AG04450 (cell line): ENCODE data around the gene ATAD3A. TPM values are rescaled to one million over a fixed set of nuclear protein-coding genes. Genes with fewer than 3 reads are reported as not detected.
"Not testable (repeated sequence)": the region's sequence is repeated elsewhere in the genome, so short reads cannot be mapped to it uniquely, and the experiment has no call there.

Experiments
- CTCF ChIA-PET: fragments of 300-600, 350-600 bp; formaldehyde crosslinking; extraction: SDS; loops from one replicate; lab custom pipeline; 2022; ENCODE audit warnings: antibody characterized with exemption, inconsistent platforms; lab: Charles Lee
- POLR2A ChIA-PET: fragments of 350-600 bp; formaldehyde crosslinking; extraction: SDS; loops from one replicate; lab custom pipeline; 2021; ENCODE audit warnings: antibody characterized with exemption, inconsistent platforms; lab: Yijun Ruan, JAX
- DNase-seq: peaks from one replicate; pipeline ENCODE4 v3.0.0-alpha.2; 2011; ENCODE audit warnings: low read depth, low spot score
- H3K27ac ChIP-seq: one replicate; pipeline ENCODE4 v1.5.1; 2012; ENCODE audit warnings: low read depth, low read length, control low read depth
- H3K27me3 ChIP-seq: one replicate; pipeline ENCODE4 v1.6.0; 2012; ENCODE audit warnings: low read length; ENCODE audit not compliant: control insufficient read depth, insufficient read depth
- H3K4me3 ChIP-seq: 2 replicates; pipeline ENCODE4 v1.5.1; 2011; ENCODE audit warnings: mild to moderate bottlenecking, low read depth, low read length, control low read depth
- H3K9me3 ChIP-seq: 2 replicates; pipeline ENCODE4 v1.5.1; 2012; ENCODE audit warnings: low read length; ENCODE audit not compliant: control insufficient read depth, insufficient read depth
- polyA minus RNA-seq: library from RNA; depleted of rRNA, polyadenylated mRNA; stranded (reverse); fragments of >200 nt; gene quantifications from 2 replicates; pipeline ENCODE4 v1.2.3, GENCODE V29; 2011; rRNA and poly(A)+ RNA removed
- polyA plus RNA-seq: library from polyadenylated mRNA; depleted of rRNA; stranded (reverse); fragments of >200 nt; gene quantifications from 2 replicates; pipeline ENCODE4 v1.2.3, GENCODE V29; 2011; rRNA removed
- TF ChIP-seq, protein P1 (sequence below): IDR thresholded peaks from 2 replicates; pipeline ENCODE4 v1.5.1; 2011; ENCODE audit warnings: low read depth, low read length, control low read depth, inconsistent platforms

Gene ATAD3A
- polyA plus RNA-seq = 8.5 and 11.0 TPM in 2 replicates
- 6.8 and 8.2 TPM in 2 replicates for polyA minus RNA-seq

GRCh38 chr1:1511533-1512285, at the start of gene ATAD3A:
ATAD3A (plus strand) TSS chr1:1512162; CDS start chr1:1512269, 107 bp downstream.
- peak; percentile 95 for DNase-seq
- TF ChIP-seq, protein P1, sequence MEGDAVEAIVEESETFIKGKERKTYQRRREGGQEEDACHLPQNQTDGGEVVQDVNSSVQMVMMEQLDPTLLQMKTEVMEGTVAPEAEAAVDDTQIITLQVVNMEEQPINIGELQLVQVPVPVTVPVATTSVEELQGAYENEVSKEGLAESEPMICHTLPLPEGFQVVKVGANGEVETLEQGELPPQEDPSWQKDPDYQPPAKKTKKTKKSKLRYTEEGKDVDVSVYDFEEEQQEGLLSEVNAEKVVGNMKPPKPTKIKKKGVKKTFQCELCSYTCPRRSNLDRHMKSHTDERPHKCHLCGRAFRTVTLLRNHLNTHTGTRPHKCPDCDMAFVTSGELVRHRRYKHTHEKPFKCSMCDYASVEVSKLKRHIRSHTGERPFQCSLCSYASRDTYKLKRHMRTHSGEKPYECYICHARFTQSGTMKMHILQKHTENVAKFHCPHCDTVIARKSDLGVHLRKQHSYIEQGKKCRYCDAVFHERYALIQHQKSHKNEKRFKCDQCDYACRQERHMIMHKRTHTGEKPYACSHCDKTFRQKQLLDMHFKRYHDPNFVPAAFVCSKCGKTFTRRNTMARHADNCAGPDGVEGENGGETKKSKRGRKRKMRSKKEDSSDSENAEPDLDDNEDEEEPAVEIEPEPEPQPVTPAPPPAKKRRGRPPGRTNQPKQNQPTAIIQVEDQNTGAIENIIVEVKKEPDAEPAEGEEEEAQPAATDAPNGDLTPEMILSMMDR = no peak
- Histone ChIP-seq H3K27ac (peak within 1 kb of the TSS; percentile 97), H3K4me3 (peak within 1 kb of the TSS; percentile 90), H3K27me3 (no peaks in the 10 kb centered on the region), H3K9me3 (peaks cover 3% of the 10 kb centered on the region; the same call in 1 of the 2 replicates)
- ChIA-PET POLR2A (interaction anchor here (0.7 to 1.0 kb wide), 5 partner anchors 12 to 136 kb away, joined by 3 read pairs; partner anchors contain the start of genes AURKAIP1 and CCNL2), CTCF (no interaction called here)

GRCh38 chr1:1462318-1462966, 49.5 kb upstream of the ATAD3A start:
- H3K9me3 ChIP-seq = no peaks in the 10 kb centered on the region
- no peak overlapping the region for H3K4me3 ChIP-seq
- H3K27me3 ChIP-seq = no peaks in the 10 kb centered on the region
- TF ChIP-seq, protein P1 = no peak
- POLR2A ChIA-PET = no interaction called here
- DNase-seq = no peak
- CTCF ChIA-PET = no interaction called here
- H3K27ac ChIP-seq = no peak overlapping the region

DNA sequence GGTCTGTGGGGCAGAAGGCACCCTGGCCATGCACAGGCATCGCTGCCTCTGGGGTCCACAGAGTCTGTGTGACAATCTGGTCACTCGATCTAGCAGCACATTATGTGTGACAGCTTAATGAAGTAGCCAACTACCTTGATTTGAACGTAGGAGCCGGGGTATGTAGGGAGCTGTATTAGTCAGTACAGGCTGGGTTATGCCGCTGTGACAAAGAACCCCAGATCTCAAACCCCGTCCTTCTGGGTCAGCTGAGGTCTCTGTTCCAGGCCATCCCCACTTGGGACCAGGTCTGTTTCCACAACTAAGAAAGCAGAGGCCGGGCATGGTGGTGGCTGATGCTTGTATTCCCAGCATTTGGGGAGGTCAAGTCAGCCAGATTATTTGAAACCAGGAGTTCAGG, 48.6 kb upstream of the ATAD3A start:
- Histone ChIP-seq H3K27me3 (no peaks in the 10 kb centered on the region), H3K27ac (no peak overlapping the region), H3K4me3 (no peak overlapping the region), H3K9me3 (no peaks in the 10 kb centered on the region)
- CTCF ChIA-PET = no interaction called here
- TF ChIP-seq, protein P1 = no peak
- DNase-seq = no peak
- POLR2A ChIA-PET = interaction anchor here (0.9 kb wide), 1 partner anchor 88 kb away, joined by 3 read pairs; no protein-coding TSS in a partner anchor

DNA sequence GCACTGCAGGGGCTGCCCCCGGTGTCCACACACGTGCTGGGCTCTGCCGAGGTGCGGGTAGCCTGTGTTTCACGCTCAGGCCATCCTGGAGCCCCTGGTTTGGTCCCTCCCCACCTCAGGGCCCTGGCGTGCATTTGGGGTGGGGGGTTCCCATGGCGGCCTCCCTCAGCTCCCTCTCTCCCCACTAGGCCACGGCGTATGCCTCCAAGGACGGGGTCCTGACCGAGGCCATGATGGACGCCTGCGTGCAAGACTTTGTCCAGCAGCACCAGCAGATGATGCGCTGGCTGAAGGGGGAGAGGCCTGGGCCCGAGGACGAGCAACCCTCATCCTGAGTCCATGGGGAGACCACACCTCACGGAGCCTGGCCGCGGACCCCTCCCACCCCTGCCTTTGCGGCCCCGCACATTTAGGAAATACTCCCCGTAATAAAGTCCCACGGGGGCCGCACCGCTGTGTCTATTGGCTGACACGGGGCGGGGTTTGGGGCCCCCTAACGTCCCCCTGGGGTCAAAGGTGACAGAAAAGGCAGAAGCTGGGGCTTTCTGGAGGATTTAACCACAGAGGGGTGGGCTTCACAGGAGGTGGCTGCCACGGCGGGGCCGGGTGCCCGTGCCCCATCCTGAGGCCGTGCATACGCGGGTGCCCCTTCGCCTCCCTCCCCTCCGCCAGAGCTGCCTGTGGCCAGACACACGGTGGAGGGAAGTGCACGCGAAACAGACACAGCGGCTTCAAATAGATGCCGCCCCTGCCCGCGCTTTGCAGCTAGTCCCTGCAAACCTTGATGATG, 43.6 kb upstream of the ATAD3A start:
- H3K27ac ChIP-seq, POLR2A ChIA-PET, H3K27me3 ChIP-seq, CTCF ChIA-PET, H3K4me3 ChIP-seq, H3K9me3 ChIP-seq, DNase-seq: not testable (repeated sequence)

GRCh38 chr1:1470626-1471388, 41.2 kb upstream of the ATAD3A start:
- CTCF ChIA-PET = no interaction called here
- H3K9me3 ChIP-seq = no peaks in the 10 kb centered on the region; the same call in 1 of the 2 replicates
- H3K4me3 ChIP-seq = peak overlapping the region; percentile 77
- POLR2A ChIA-PET = no interaction called here
- TF ChIP-seq, protein P1 = no peak
- H3K27me3 ChIP-seq = no peaks in the 10 kb centered on the region
- no peak for DNase-seq
- H3K27ac ChIP-seq = no peak overlapping the region
